Epithelial cell of prostate (primary cell): ENCODE results near the gene UBE2U.
A peak's percentile ranks its signal among the peaks of the same experiment; 100 is the strongest.
"Not testable (repeated sequence)": the region's sequence is repeated elsewhere in the genome, so short reads cannot be mapped to it uniquely, and the experiment has no call there.

ENCODE experiments used
- DNase-seq: peaks from one replicate; pipeline ENCODE4 v3.0.0-alpha.2; 2011; ENCODE audit warnings: low read depth, low spot score
- H3K27ac ChIP-seq: fragments of 450-650 bp; 2 replicates; pipeline ENCODE4 v1.5.1; 2017; ENCODE audit warnings: mild to moderate bottlenecking

Gene UBE2U

GRCh38 chr1:64187646-64188045 lies 15.8 kb upstream of the UBE2U start:
- no peak for DNase-seq

GRCh38 chr1:64192290-64192689 lies 11.1 kb upstream of the UBE2U start:
- H3K27ac ChIP-seq, result no peak overlapping the region
- no peak for DNase-seq

More at GRCh38 chr1:64187646-64188045, 15.8 kb upstream of the UBE2U start:
- no peak overlapping the region for H3K27ac ChIP-seq

GRCh38 chr1:64194168-64195080 lies 9.0 kb upstream of the UBE2U start:
- no peak overlapping the region for H3K27ac ChIP-seq
- DNase-seq, result no peak

- H3K27ac ChIP-seq, result no peak overlapping the region
- DNase-seq, result no peak
Measured at GRCh38 chr1:64195081-64195395, 8.4 kb upstream of the UBE2U start.

- DNase-seq, result no peak
- no peak overlapping the region for H3K27ac ChIP-seq
Measured at GRCh38 chr1:64196074-64196870, 7.2 kb upstream of the UBE2U start.

- no peak overlapping the region for H3K27ac ChIP-seq
- no peak for DNase-seq
Measured at GRCh38 chr1:64197076-64197475, 6.3 kb upstream of the UBE2U start.

GRCh38 chr1:64199154-64199553 lies 4.3 kb upstream of the UBE2U start:
- DNase-seq, result no peak

GRCh38 chr1:64200064-64200463 lies 3.4 kb upstream of the UBE2U start:
- no peak for DNase-seq

More at GRCh38 chr1:64199154-64199553, 4.3 kb upstream of the UBE2U start:
- H3K27ac ChIP-seq, result no peak overlapping the region

GRCh38 chr1:64209221-64209620 lies 5.8 kb downstream of the UBE2U start:
- DNase-seq, result no peak
- no peak overlapping the region for H3K27ac ChIP-seq

More at GRCh38 chr1:64200064-64200463, 3.4 kb upstream of the UBE2U start:
- H3K27ac ChIP-seq, result no peak overlapping the region

GRCh38 chr1:64212031-64212430 lies 8.6 kb downstream of the UBE2U start:
- no peak overlapping the region for H3K27ac ChIP-seq
- DNase-seq, result no peak

GRCh38 chr1:64215576-64215975 lies 12.2 kb downstream of the UBE2U start:
- no peak for DNase-seq

GRCh38 chr1:64220241-64220640 lies 16.8 kb downstream of the UBE2U start:
- no peak overlapping the region for H3K27ac ChIP-seq
- DNase-seq, result no peak

More at GRCh38 chr1:64215576-64215975, 12.2 kb downstream of the UBE2U start:
- H3K27ac ChIP-seq, result no peak overlapping the region

- peak; percentile 18 for DNase-seq
- H3K27ac ChIP-seq, result no peak overlapping the region
Measured at GRCh38 chr1:64223329-64224151, 20.1 kb downstream of the UBE2U start.

- not testable (repeated sequence) for H3K27ac ChIP-seq, DNase-seq
Measured at GRCh38 chr1:64224236-64224635, 20.8 kb downstream of the UBE2U start.

GRCh38 chr1:64228167-64228957 lies 24.9 kb downstream of the UBE2U start:
- H3K27ac ChIP-seq, result no peak overlapping the region
- DNase-seq, result no peak

- no peak for DNase-seq
- H3K27ac ChIP-seq, result no peak overlapping the region
Measured at GRCh38 chr1:64229307-64229706, 25.9 kb downstream of the UBE2U start.

- no peak overlapping the region for H3K27ac ChIP-seq
- peak; percentile 14 for DNase-seq
Measured at GRCh38 chr1:64231153-64231552, 27.7 kb downstream of the UBE2U start.

GRCh38 chr1:64231654-64232053 lies 28.2 kb downstream of the UBE2U start:
- no peak overlapping the region for H3K27ac ChIP-seq
- DNase-seq, result no peak

- H3K27ac ChIP-seq, result no peak overlapping the region
- DNase-seq, result no peak
Measured at GRCh38 chr1:64234714-64235113, 31.3 kb downstream of the UBE2U start.

GRCh38 chr1:64235181-64235580 lies 31.8 kb downstream of the UBE2U start:
- DNase-seq, result no peak
- no peak overlapping the region for H3K27ac ChIP-seq
